ENCODE results near the gene ZDHHC22.
A peak's percentile ranks its signal among the peaks of the same experiment; 100 is the strongest.
"Not testable (repeated sequence)": the region's sequence is repeated elsewhere in the genome, so short reads cannot be mapped to it uniquely, and the experiment has no call there.

ZDHHC22 gene, protein sequence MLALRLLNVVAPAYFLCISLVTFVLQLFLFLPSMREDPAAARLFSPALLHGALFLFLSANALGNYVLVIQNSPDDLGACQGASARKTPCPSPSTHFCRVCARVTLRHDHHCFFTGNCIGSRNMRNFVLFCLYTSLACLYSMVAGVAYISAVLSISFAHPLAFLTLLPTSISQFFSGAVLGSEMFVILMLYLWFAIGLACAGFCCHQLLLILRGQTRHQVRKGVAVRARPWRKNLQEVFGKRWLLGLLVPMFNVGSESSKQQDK

DNA sequence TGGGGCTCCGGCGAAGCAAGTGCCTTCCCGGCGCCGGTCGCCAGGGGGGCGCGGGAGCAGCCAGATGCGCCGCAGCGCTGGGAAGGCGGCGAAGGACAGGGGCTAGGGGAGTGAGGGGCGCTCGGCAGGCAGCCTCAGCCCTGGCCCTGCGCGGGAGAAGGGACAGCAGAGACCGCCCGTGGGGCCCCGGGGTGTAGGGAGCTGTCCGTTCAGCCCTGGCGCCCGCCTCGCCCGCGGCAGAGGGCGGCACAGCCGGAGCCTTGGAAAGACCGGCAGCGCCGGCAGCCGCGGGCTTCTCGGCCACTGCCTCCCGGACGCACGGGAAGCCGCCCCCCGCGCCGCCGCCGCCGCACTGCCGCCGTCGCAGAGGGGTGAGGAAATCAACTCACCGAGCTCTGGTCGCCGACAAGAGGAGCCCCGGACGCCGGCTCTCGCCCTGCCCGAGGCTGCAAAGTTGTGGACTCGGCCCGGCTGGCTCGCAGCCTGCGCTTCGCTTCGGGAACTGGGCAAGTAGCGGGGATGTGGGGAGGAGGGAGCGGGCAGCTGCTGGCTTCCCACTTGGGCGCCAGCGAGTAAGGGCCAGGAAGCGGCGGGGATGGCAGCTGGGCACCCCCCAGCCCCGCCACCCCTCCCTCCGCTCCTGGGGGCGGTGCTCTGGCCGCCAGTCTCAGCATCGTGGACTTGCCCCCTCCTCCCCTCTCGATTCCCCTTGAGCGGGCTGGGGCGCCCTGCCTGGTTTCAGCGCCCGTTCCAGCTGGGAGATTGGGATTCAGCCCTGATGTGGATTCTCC, at the start of gene ZDHHC22:
Gene ZDHHC22 (minus strand): TSS at position 578 of the 791 bp plus-strand sequence. CDS start 2,053 bp downstream, outside the sequence.
- H3K4me3 ChIP-seq (ENCODE audit: low read depth, low read length) = peak within 1 kb of the TSS; percentile 78

DNA sequence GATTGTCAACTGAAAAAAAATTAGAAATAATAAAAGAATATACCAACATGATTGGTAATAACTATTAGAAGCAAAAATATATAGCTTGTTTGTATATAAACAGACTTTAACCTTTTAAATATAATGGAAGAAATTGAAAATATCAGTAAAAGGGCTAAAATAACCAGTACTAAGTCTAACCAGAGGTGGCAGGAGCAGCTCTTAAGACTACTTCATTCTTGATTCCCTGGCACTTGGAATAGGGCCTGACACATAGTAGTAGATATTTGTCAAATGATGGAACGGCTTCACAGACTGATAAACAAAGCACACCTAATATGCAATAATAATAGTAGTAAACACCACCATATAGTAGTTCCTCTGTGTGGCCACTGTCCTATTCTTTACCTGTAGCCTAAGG, 49.4 kb upstream of the ZDHHC22 start:
- no peak overlapping the region for H3K4me3 ChIP-seq (ENCODE audit: low read depth, low read length)

DNA sequence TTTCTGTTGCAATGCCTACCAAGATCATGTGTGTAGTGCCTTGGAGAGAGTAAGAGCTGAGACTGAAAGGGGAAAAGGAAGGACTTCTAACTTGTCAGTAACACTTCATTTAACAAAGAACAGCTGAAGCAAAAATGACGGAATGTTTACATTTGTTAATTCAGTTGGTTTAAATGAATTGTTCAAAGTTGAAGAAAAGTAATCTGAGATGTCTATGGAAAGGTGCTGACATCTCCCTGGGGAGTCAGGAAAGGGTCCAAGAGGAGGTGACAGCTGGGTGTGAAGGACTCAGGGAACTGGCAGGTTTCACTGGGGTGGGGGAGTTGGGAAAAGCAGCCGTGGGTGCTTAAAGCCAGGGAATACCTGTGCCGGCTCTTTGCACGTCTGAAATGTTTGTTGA, 47.9 kb upstream of the ZDHHC22 start:
- no peak overlapping the region for H3K4me3 ChIP-seq (ENCODE audit: low read depth, low read length)

DNA sequence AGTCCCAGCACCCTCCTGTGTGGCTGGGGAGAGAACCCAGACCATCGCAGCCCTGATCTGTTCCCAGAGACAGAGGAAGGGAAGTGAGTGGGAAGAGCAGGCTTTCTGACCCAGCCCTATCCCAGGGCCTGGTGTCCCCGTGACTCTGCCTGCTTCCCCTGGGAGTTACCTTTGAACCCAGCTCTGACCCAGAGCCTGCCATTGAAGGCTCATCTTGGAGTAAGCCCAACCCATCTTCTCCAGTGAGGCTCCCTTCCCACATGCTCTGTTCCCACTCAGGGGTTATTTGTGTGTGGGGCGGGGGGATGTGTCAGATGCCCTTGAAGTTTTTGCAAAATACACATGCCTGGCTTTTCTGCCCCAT, 46.0 kb upstream of the ZDHHC22 start:
- H3K4me3 ChIP-seq (ENCODE audit: low read depth, low read length) = no peak overlapping the region

DNA sequence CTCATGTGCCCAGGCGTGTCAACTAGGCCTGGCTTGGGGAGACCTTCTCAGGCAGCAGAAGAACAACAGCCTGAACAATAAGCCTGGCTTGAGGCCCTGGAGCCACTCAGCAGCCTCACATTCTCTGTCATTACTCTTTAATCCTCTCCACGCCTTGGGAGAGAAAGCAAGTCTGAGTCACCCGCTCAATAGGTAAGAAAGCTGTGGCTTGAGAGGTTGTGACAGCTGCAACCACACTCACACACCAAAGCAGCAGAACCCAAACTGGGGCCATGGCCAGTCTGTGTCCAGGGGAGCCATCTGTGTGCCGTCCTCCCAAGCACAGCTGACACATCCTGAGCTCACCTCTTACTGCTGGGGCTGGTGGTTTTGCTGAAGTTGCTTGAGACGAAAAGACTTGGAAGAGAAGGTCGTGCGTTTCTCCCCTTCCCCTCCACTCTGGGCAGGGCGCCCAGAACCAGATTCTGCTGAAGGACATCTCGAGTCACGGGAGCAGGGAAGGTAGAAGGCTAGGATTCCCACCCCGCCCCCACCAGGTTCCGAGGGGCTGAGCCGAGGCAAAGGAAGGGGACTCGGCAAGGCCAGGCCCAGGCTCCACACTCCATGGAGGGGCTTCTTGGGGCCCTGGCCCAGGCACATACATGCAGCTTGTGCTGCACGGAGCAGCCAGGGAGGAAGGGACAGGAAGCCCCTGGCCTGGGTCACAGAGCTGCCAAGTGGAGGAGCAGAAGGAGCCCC, 45.5 kb upstream of the ZDHHC22 start:
- no peak overlapping the region for H3K4me3 ChIP-seq (ENCODE audit: low read depth, low read length)

DNA sequence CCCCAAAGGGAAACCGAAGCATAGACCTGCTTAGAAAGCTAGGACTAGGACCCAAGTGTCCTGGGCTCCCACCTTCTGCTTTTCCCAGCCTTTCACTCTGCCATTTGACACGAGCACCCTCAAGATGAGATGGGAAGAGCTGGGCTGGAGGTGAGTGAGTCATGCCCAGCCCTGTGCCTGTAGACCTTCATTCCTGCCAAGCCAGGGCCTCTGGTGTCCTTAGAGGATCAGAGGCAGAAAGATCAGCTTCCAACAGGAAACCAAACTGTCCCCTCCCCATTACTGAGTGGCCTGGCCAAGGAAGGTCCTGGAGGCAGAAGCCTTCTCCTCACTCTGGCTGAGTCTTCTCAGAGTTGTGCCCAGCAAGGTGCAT, 43.5 kb upstream of the ZDHHC22 start:
- no peak overlapping the region for H3K4me3 ChIP-seq (ENCODE audit: low read depth, low read length)

DNA sequence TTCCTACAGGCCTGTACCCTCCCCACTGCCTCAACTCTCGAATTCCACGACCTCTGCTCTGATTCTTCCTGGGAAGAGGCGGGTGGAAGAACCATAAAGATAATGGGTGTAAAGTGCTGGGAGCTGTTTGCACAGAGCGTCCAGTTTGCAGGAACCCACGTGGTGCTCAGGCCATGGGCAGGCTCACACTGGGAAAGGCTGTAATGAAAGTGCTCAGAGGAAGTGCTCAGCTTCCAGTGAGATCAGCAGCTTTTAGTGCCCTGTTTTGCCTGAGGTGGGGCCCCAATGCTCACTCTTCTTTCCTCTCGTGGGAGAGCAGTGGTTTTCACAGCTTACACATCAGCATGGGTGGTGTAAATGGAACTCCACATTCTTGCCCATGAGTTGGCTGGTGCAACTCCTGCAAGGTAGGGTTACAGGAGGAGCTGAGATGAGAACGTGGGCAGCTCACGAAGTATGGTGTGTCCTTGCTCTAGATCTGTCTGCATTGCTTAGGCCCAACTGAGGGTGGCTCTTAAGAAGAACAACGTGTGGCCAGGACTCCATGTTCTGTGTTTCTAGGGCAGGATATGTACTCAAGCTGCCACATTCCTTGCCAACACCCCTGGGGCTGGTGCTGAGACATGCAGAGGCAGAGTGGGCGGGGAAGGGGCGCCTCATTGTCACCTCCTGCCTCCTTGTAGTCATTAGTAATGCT, 43.0 kb upstream of the ZDHHC22 start:
- no peak overlapping the region for H3K4me3 ChIP-seq (ENCODE audit: low read depth, low read length)

DNA sequence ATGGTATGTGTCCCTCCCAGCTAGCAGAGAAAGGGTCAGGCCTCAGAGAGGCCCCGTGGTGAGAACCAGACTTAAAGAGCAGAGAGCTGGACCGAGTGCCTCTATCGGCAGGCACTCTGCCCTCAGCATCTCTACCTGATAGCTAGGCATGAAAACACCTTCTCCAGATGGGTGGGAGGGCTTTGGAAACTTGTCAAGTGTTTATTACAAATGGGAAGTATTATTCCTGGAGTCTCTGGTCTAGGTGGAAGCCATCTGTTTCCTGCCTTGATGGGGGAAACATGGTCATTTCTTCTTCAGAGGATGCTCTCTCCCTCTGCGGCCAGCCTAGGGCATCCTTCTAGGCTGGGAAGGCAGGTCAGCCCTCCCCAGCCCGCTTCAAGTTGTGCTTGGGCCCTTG, 42.3 kb upstream of the ZDHHC22 start:
- H3K4me3 ChIP-seq (ENCODE audit: low read depth, low read length) = no peak overlapping the region

DNA sequence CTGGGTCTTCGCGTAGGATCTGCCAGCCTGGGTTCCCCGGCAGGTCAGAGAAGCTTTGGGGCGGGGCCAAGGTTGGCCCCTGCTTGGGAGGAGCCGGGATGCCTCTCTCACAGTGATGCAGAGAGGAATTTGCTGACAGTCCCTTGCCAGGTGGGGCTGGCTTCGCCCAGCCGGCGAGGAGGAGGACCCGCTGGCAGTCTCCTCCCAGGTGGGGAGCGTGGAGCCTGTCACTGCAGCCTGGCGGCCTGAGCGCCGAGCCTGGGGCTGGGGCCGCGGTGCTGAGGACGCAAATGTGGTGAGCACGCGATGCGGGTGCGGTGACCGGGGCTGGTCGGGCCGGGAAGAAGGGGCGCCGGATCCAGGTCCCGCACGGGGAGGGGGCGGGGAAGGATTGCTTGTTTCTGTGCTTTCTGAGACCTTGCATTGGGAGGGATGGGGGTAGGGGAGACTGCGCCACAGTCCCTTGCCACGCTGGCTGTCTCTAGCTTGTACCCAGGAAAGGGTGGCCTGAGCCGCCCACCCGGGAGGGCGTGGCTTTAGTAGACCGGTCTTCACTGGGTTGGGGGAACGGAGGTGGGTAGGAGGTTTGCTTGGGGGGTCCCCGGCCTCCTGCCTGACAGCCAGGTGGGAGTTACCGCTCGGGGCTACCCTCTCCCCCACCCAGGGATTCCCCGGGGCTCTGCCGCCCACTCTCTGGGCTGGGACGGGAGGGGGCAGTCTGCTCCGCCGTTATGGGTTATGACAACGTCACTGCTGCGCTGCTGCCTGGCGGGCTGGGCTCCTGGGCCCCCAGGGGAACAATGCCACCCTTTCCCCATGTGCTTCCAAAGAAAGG, 40.2 kb upstream of the ZDHHC22 start, which contains the start of gene TMEM63C:
Gene TMEM63C (plus strand): TSS at position 196 of the 835 bp plus-strand sequence. CDS start 37,016 bp downstream, outside the sequence.
- peak within 1 kb of the TSS; percentile 77 for H3K4me3 ChIP-seq (ENCODE audit: low read depth, low read length)

DNA sequence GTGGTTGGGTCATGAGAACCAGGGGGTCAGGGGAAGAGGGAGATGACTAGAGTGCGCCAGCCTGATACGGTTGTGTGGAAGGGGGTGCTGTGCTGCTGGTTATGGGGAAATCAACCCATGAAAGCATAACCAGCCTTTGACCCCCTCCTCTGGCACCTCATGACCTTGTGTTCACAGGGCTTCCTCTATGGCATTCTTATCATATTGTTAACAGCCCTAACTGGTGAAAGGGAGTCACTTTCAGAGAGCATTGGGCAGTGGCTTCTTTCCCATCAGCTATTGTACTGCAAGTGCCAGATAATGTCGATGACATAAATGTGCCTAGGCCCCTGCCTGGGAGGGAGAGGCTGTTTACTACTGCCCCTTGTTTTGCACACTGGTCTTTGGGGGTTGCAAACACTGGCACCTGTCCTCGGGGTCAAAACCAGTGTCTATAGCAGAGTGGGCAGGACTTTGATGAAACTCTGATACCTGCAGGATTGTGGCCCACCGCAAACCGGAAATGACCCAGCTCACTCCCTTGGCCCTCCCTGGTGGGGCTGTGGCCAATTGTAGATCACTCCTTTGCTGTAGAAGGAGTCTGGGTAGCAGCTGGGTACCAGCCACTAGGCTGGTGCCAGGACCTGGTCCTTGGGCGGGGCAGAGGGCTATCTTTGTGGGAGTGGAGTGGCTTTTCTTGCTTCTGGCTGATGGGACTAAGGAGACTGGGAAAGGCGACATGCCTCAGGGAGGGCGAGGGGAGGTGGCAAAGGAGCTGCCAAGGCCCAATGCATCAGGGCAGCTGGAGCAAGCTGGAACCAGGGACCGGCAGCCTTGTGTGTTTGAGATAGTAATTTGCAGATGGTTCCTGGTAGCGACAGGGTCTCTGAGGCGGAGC, 39.4 kb upstream of the ZDHHC22 start:
- peak overlapping the region; percentile 77 for H3K4me3 ChIP-seq (ENCODE audit: low read depth, low read length)

DNA sequence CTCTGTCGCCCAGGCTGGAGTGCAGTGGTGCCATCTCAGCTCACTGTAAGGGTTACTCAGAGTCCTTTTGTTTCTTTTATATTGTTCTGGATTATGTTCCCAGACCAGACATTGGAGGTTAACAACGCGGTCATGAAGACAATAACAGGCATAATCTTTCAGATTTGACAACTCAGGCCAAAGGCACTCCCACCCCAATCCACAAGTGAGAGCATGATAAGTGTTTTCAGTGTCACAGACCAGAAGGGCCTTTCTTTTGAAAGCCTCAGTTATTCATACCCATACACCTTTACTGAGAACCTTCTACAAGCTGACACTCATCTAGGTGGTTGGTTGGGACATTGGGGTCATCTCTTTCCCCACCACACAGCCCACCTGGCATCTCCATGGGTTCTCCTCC, 37.1 kb upstream of the ZDHHC22 start:
- H3K4me3 ChIP-seq (ENCODE audit: low read depth, low read length) = no peak overlapping the region

DNA sequence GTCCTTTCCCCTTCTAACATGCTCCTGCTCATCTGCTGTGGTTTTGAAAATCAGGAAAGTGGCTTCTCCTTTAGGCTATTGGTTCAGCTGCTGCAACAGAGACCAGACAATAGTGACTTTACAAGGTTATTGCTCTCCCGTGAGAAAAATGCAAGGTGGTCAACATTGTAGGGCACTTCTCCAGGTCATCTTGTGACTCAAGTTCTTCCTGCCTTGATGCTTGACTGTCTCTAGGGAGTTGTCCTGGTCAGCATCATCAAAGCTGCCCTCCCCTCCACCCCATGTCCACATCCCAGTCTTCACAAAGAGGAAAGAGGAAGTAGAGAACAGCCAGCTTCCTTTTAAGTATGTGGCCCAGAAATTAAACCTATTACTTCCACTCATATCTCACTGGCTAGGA, 36.1 kb upstream of the ZDHHC22 start:
- no peak overlapping the region for H3K4me3 ChIP-seq (ENCODE audit: low read depth, low read length)

DNA sequence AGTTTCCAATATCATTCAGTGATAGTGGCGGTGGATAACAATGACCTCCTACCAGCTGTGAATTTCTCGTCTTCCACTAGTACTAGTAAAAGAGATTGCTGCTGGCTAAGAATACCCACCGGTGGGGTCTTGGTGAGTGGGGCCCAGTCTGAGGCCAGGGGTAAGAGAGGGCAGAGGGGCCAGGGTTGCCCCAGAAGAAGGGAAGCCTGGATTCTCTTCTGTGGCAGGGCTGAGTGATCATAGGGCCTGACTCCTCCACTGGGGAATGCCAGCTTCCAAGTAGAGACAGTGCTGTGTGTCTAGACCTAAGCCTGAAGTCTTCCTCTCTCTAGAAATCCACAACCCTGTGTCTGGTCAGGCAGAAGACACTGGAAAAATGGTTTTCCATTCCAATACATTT, 34.3 kb upstream of the ZDHHC22 start:
- no peak overlapping the region for H3K4me3 ChIP-seq (ENCODE audit: low read depth, low read length)

DNA sequence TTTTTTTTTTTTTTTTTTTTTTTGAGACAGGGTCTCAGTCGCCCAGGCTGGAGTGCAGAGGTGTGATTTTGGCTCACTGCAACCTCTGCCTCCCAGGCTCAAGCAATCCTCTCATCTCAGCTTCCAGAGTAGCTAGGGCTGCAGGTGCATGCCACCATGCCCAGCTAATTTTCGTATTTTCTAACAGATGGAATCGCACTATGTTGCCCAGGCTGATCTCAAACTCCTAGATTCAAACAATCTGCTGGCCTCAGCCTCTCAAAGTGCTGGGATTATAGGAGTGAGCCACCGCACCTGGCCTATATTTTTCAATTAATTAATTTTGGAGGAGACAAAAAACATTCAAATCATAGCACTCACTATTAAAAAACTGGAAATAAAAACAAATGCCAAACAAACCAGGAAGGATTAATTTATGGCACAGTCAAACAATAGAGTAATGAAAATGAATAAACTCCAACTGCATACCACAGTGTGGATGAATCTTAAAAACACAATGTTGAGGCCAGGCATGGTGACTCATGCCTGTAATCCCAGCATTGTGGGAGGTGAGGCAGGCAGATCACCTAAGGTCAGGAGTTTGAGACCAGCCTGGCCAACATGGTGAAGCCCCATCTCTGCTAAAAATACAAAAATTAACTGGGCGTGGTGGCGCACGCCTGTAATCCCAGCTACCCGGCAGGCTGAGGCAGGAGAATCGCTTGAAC, 32.5 kb upstream of the ZDHHC22 start:
- not testable (repeated sequence) for H3K4me3 ChIP-seq (ENCODE audit: low read depth, low read length)

DNA sequence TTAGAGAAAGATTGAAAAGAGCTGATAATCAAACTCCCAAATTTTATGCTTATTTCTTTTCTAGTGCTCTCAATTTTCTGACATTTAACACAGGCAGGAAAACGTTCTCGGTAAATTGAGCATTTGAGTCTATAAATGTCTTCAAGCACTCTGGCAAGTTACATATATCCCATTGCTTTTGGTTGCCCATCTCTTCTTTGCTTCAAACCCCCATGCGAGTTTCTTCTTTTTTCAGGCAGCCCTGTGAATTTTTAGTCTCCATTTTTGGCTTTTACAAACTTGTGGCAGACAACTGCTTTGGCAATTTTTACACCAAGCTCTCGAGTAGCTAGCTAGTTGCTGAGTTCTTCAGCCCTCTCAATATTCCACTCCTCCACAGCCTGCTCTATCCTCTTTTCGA, 31.3 kb upstream of the ZDHHC22 start:
- H3K4me3 ChIP-seq (ENCODE audit: low read depth, low read length) = no peak overlapping the region

DNA sequence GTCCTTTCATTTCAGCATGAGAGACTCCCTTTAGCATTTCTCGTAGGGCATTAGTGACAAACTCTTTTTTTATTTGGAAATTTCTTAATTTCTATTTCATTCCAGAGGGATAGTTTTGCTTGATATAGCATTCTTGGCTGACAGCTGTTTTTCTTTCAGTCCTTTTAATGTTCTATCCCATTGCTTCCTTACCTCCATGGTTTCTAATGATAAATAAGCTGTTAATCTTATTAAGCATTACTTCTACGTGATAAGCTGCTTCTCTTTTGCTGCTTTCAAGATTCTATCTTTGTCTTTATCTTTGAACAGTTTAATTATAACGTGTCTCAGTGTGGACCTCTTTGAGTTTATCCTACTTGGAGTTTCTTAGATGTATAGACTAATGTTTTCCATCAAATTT, 28.5 kb upstream of the ZDHHC22 start:
- H3K4me3 ChIP-seq (ENCODE audit: low read depth, low read length) = no peak overlapping the region

DNA sequence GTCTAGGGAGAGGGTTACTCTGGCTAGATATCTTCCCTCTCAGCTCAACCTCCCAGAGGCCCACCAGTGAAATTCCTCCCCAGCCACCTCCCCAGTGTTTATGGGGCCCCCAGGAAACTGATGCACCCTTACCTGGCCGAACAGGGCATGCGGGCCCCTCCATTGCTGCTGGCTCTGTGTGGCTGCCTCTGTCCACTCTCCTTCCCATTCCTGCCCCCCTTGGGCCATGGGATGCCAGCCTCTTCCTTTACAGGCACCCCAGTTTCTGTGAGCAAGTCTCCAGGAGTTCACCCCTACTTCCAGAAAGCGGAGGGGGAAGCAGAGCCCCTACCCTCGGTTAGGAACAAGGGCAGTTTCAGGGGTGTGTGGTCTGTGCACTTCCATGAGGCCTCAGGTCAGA, 19.4 kb upstream of the ZDHHC22 start:
- no peak overlapping the region for H3K4me3 ChIP-seq (ENCODE audit: low read depth, low read length)

DNA sequence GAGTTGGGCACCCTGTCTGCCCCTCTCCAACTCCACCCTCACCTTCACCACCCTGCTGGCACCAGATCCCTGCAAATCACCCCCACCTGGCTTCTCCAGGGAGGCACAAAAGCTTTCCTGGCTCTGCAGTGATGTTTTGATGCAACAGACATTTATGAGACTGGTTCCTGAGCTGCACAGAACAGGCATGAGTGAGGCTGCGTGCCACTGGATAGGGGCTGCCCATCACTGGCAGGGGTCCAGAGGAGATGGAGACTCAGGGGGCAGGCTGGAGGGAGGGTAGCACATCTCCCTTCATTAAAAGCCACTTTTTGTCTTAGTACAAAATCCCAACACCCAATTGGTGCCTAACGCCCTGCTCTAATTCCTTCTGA, 17.3 kb upstream of the ZDHHC22 start:
- no peak overlapping the region for H3K4me3 ChIP-seq (ENCODE audit: low read depth, low read length)
